Activated CD8-positive, alpha-beta memory T cell treated with anti-CD3 and anti-CD28 coated beads, Interleukin-2, amount 10 ng/mL, durations not matched to agents 7 days and 5 days (primary cell): Measurements from ENCODE around the gene PLA1A. TPM values are rescaled to one million over a fixed set of nuclear protein-coding genes. Genes with fewer than 3 reads are reported as not detected.

Source experiments
- ATAC-seq: fragments of 150-1000 bp; cut with Tn5 transposase; one replicate; pipeline ENCODE4 v1.10.0; 2021; ENCODE audit warnings: moderate library complexity
- CTCF ChIA-PET: fragments of 350-600 bp; sonication (Branson Sonifier 250); formaldehyde crosslinking; loops from one replicate; lab custom pipeline; 2021; ENCODE audit warnings: antibody characterized with exemption; lab: Charles Lee
- DNase-seq: peaks from one replicate; pipeline ENCODE4 v3.0.0-alpha.2; 2020
- H3K27ac Mint-ChIP-seq: one replicate; pipeline ENCODE4 v1.8.0; 2021; ENCODE audit warnings: mild to moderate bottlenecking, mixed read lengths
- H3K27me3 Mint-ChIP-seq: one replicate; pipeline ENCODE4 v1.8.0; 2021; ENCODE audit warnings: mixed read lengths
- H3K36me3 Mint-ChIP-seq: one replicate; pipeline ENCODE4 v1.8.0; 2021; ENCODE audit warnings: mild to moderate bottlenecking, mixed read lengths
- H3K4me1 Mint-ChIP-seq: one replicate; pipeline ENCODE4 v1.8.0; 2021; ENCODE audit warnings: mixed read lengths
- H3K4me3 Mint-ChIP-seq: one replicate; pipeline ENCODE4 v1.8.0; 2021; ENCODE audit warnings: mild to moderate bottlenecking, moderate library complexity, mixed read lengths
- H3K9me3 Mint-ChIP-seq: one replicate; pipeline ENCODE4 v1.8.0; 2022; ENCODE audit warnings: low read depth, mixed read lengths
- total RNA-seq, 2 experiments: library from RNA; stranded (reverse); gene quantifications; one replicate each; pipeline ENCODE4 v1.2.3, GENCODE V29; 2021

Gene PLA1A
- total RNA-seq, 2 experiments from 2014 or later = 0.68 TPM; not detected in 1

- H3K27me3 Mint-ChIP-seq = no peaks in the 10 kb centered on the region
- DNase-seq = no peak
- peaks cover 5% of the 10 kb centered on the region for H3K36me3 Mint-ChIP-seq
- H3K27ac Mint-ChIP-seq = no peak overlapping the region
- no peak overlapping the region for H3K4me3 Mint-ChIP-seq
- CTCF ChIA-PET = no interaction called here
- ATAC-seq = no peak
- no peaks in the 10 kb centered on the region for H3K9me3 Mint-ChIP-seq
- H3K4me1 Mint-ChIP-seq = peaks cover 7% of the 10 kb centered on the region
Measured at GRCh38 chr3:119652306-119653033, 54.8 kb downstream of the PLA1A start.

- DNase-seq = no peak
- Mint-ChIP-seq H3K36me3 (peaks cover 5% of the 10 kb centered on the region), H3K27ac (no peak overlapping the region), H3K27me3 (no peaks in the 10 kb centered on the region), H3K4me3 (no peak overlapping the region), H3K9me3 (no peaks in the 10 kb centered on the region), H3K4me1 (peaks cover 17% of the 10 kb centered on the region)
- CTCF ChIA-PET = no interaction called here
- no peak for ATAC-seq
Measured at GRCh38 chr3:119653876-119654275, 56.2 kb downstream of the PLA1A start.

DNA sequence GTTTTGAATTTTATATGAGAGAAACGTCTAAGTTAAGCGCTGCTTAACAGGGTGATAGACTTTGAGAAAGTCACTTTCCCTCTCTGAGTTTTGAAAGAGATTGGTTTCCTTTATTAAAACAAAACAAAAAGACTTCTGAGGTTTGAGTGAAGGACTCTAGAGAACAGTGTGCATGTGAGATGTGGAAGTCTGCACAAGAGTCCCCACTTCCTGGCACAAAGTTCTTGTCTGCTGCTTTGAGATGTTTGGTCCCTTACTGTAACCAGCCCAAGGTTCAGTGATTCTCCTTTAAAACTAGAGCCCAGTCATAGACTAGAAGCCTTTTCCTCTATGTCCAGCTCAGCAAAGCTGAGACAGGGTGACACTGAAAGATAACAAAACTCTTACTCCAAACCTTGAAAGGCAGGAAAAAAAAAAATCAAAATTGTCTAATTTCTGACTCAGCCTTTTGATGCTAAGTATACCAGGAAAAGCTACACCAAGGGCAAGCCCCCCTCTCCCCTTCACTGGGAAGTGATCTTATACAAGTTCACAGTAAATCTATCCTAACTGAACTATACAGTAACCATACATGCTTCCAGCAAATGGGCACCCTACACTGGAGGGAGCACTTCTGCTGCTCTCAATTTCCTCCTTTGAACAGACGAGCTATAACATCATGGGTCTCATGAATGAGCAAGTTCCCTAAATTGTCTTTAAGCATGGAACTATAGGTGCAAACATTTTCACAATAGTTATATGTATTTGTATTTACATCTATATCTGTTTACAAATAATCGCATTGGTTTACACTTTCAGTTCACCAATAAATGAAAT, 60.4 kb downstream of the PLA1A start:
- no peaks in the 10 kb centered on the region for H3K9me3 Mint-ChIP-seq
- H3K4me3 Mint-ChIP-seq = no peak overlapping the region
- CTCF ChIA-PET = no interaction called here
- ATAC-seq = peak; percentile 45
- no peaks in the 10 kb centered on the region for H3K27me3 Mint-ChIP-seq
- peak overlapping the region; percentile 44 for H3K27ac Mint-ChIP-seq
- peaks cover 19% of the 10 kb centered on the region for H3K4me1 Mint-ChIP-seq
- H3K36me3 Mint-ChIP-seq = peaks cover 5% of the 10 kb centered on the region
- DNase-seq = no peak

DNA sequence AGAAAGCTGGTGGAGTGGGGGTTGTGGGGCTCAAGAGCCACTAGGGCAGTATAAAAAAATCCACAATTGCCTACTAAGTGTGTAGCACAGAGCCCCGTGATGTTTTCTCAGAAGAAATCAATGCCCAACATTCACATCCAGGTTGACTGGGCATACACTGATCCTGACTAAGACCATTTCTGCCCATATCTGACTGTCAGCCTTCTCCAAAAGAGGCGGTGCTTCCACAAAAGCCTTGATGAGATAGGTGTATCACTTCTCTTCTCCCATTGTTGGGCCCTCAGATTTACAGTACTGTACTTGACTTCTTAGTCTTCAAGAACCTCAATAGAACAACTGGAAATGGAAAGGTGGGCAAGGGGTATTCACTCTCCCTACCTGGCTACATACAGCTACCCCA, 61.3 kb downstream of the PLA1A start:
- no peak overlapping the region for H3K27ac Mint-ChIP-seq
- no peaks in the 10 kb centered on the region for H3K27me3 Mint-ChIP-seq
- H3K4me1 Mint-ChIP-seq = peaks cover 16% of the 10 kb centered on the region
- H3K36me3 Mint-ChIP-seq = peaks cover 5% of the 10 kb centered on the region
- H3K9me3 Mint-ChIP-seq = no peaks in the 10 kb centered on the region
- DNase-seq = no peak
- no peak for ATAC-seq
- no peak overlapping the region for H3K4me3 Mint-ChIP-seq
- CTCF ChIA-PET = no interaction called here

DNA sequence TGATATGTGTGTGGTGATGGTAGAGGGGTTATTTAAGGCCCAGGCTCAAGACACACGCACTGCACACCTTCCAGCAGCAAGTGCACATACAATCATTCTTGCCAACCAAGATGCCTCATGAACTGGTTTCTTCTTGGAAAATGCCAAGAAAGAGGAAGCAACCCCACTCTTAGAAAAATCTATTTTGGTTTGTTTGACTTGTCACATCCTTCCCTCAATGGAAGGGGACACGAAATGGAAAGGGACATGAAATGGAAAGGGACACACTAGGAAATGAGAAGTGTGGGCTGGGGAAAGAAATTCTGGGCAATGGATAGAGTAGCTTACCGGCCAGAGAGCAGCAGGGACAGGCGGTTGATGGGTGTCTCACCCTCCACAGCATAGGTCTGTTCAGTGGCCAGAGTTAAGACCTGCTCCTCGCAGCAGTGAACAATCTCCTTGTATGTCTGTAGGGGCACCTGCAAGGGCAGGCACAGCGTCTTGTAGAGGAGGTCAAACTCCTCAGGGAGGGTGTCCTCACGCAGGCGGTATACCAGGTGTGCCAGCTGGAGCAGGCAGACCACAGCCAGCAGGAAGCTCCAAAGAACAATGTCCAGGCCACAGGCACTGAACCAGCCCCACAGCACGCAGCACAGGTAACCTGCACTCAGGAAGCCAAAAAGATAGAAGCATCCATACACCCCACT, 62.1 kb downstream of the PLA1A start:
- H3K36me3 Mint-ChIP-seq = peaks cover 6% of the 10 kb centered on the region
- ATAC-seq (no peak), DNase-seq (no peak)
- H3K27me3 Mint-ChIP-seq = no peaks in the 10 kb centered on the region
- CTCF ChIA-PET = no interaction called here
- no peaks in the 10 kb centered on the region for H3K9me3 Mint-ChIP-seq
- H3K27ac Mint-ChIP-seq = no peak overlapping the region
- peaks cover 18% of the 10 kb centered on the region for H3K4me1 Mint-ChIP-seq
- H3K4me3 Mint-ChIP-seq = no peak overlapping the region

DNA sequence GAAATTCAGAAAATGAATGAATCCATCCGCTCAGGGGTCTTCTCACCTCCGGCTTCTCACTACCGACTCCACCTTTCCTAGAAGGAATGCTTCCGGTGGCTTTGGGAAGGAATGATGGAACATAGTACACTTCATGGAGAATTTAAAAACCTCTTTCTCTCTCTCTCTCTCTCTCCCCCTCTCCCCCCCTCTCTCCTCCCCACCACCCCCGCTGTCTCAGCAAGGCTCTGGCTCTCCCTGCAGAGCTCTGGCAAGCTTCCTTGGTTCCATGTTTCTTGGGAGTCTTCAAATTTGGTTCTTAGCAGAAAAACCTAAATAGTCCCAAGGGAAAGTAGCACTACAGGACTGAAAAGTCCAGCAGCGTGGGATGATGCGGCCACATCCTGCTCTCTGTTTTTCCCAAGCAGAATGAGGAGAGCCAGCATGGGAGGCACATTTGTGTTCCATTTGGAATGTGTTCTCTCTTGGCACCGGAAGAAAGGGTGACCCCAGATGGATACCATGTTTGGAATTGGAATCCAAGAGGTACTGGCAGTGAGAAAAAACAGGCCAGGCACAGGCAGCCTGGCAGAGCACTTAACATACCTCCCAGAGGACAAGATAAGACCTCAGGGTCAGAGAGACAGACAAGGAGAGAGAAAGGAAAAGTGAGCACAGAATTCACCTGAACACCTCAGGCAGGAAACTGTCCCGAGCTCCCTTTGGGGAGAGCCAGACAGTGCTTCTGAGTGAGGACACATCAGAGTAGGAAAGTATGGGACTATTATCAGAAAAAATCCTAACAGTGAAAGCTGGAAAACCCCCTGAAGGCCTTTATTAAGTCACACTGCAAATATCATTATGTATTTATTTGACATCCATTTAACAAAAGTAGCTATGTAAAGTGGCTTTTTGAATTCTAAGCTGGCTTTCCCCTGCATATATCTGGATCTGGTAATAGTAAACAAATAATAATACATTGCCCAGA, 63.1 kb downstream of the PLA1A start, which contains the start of gene POPDC2:
TSS of gene POPDC2 (minus strand) at position 116 of the 967 bp plus-strand sequence. CDS start 166 bp downstream, outside the sequence.
- ATAC-seq (no peak), DNase-seq (no peak)
- H3K27me3 Mint-ChIP-seq = no peaks in the 10 kb centered on the region
- H3K27ac Mint-ChIP-seq = no peak within 1 kb of the TSS
- H3K36me3 Mint-ChIP-seq = peaks cover 2% of the 10 kb centered on the region
- H3K4me3 Mint-ChIP-seq = no peak within 1 kb of the TSS
- no peaks in the 10 kb centered on the region for H3K9me3 Mint-ChIP-seq
- CTCF ChIA-PET = no interaction called here
- peaks cover 20% of the 10 kb centered on the region for H3K4me1 Mint-ChIP-seq

DNA sequence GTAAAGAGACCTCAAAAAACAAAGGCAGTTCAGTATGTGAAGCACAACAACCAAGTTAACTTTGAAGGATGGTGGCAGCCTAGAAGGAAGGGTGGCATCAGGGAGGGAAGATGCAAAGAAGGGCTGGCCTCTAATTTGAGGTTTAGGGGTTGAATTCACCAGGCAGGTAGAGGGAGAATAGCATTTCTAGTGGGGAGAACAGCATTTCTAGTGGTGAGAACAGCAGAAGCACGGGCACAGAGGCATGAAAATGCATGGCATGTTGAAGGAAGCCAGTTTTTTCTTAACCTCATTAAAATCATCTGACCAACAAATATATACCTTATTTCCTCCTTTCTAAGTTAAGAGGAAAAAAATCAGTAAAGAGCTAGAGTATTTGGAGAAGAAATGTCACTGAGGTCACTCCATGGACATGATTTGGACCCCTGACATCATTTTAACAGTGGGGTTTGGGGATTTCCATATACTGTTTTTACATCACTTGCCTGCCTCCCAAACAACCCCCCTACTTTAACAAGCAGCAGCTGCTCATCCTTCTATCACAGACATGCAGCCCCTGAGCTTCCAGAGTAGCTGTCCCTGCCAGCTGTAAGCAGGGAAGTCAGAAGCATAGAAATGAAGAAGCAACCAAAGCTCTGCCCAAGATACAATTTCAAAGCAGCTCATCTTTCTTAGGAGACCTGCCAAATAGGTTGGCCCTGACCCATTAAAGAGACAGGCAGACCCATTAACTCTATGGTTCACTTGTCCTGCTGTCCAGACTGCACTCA, 65.1 kb downstream of the PLA1A start:
- no peak overlapping the region for H3K4me3 Mint-ChIP-seq
- no peak overlapping the region for H3K27ac Mint-ChIP-seq
- ATAC-seq = no peak
- peaks cover 13% of the 10 kb centered on the region for H3K4me1 Mint-ChIP-seq
- CTCF ChIA-PET = interaction anchor here (0.6 to 1.5 kb wide), 3 partner anchors 10 to 697 kb away, joined by 5 to 7 read pairs (median 6); no protein-coding TSS in a partner anchor
- no peak for DNase-seq
- H3K36me3 Mint-ChIP-seq = peaks cover 11% of the 10 kb centered on the region
- H3K27me3 Mint-ChIP-seq = no peaks in the 10 kb centered on the region
- no peaks in the 10 kb centered on the region for H3K9me3 Mint-ChIP-seq

- no peak overlapping the region for H3K27ac Mint-ChIP-seq
- peaks cover 13% of the 10 kb centered on the region for H3K36me3 Mint-ChIP-seq
- H3K4me3 Mint-ChIP-seq = no peak overlapping the region
- no peaks in the 10 kb centered on the region for H3K27me3 Mint-ChIP-seq
- peaks cover 7% of the 10 kb centered on the region for H3K4me1 Mint-ChIP-seq
- CTCF ChIA-PET = interaction anchor here (1.5 kb wide), 1 partner anchor 11 kb away, joined by 7 read pairs; no protein-coding TSS in a partner anchor
- ATAC-seq (no peak), DNase-seq (no peak)
- no peaks in the 10 kb centered on the region for H3K9me3 Mint-ChIP-seq
Measured at GRCh38 chr3:119663885-119664284, 66.2 kb downstream of the PLA1A start.

GRCh38 chr3:119664370-119664769, 66.7 kb downstream of the PLA1A start:
- no peaks in the 10 kb centered on the region for H3K9me3 Mint-ChIP-seq
- H3K4me3 Mint-ChIP-seq = no peak overlapping the region
- H3K27me3 Mint-ChIP-seq = no peaks in the 10 kb centered on the region
- H3K4me1 Mint-ChIP-seq = peaks cover 7% of the 10 kb centered on the region
- H3K27ac Mint-ChIP-seq = no peak overlapping the region
- CTCF ChIA-PET = no interaction called here
- DNase-seq (no peak), ATAC-seq (no peak)
- H3K36me3 Mint-ChIP-seq = peaks cover 17% of the 10 kb centered on the region

GRCh38 chr3:119664850-119665379, 67.2 kb downstream of the PLA1A start:
- H3K27me3 Mint-ChIP-seq = no peaks in the 10 kb centered on the region
- no peaks in the 10 kb centered on the region for H3K9me3 Mint-ChIP-seq
- no peak overlapping the region for H3K27ac Mint-ChIP-seq
- H3K36me3 Mint-ChIP-seq = peaks cover 21% of the 10 kb centered on the region
- no peak for ATAC-seq
- CTCF ChIA-PET = no interaction called here
- no peak for DNase-seq
- no peak overlapping the region for H3K4me3 Mint-ChIP-seq
- H3K4me1 Mint-ChIP-seq = peaks cover 7% of the 10 kb centered on the region

DNA sequence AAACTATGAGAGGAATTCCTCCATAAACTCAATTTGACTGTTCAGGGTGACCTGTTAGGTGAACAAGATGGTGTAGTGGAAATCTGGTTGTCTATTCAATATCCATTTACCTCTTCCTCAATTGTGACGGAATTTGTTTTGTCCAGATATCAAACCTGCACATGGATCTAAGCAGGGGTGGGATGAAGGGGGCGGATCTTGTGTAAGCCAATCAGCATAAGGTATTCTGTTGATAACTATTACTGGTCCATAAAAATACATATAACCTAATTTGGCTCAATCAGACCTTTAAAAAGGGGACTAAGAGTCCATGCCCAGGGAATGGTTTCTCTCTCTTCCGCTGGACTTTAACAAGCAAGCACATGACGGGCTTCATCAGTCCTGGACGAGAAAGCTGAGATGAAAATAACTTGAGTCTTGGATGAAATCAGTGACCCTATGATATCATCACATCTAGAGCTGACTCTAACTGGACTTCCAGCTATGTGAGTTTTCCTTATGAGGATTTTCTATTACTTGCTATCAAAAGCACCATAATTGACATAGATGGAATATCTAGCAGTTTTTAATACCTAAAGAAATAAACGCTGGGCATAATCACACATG, 68.4 kb downstream of the PLA1A start:
- Mint-ChIP-seq H3K9me3 (no peaks in the 10 kb centered on the region), H3K4me1 (peaks cover 8% of the 10 kb centered on the region), H3K27ac (no peak overlapping the region), H3K27me3 (no peaks in the 10 kb centered on the region), H3K4me3 (no peak overlapping the region), H3K36me3 (peaks cover 31% of the 10 kb centered on the region)
- no peak for DNase-seq
- CTCF ChIA-PET = no interaction called here
- ATAC-seq = no peak
